SK-N-SH (cell line): ENCODE results near the gene FAM9B. TPM values are rescaled to one million over a fixed set of nuclear protein-coding genes. Genes with fewer than 3 reads are reported as not detected.

ENCODE experiments used
- CTCF ChIA-PET: fragments of 300-600, 350-600 bp; formaldehyde crosslinking; extraction: SDS; loops from one replicate; lab custom pipeline; 2021; lab: Yijun Ruan, JAX
- POLR2A ChIA-PET: fragments of 350-600 bp; sonication (Branson Sonifier 250); formaldehyde crosslinking; extraction: SDS; loops from one replicate; lab custom pipeline; 2020; ENCODE audit warnings: antibody characterized with exemption, inconsistent platforms; lab: Yijun Ruan, JAX
- DNase-seq: peaks from one replicate; pipeline ENCODE4 v3.0.0; 2012
- H2AFZ ChIP-seq: fragments of 200-600 bp; sonication (generic); 2 replicates; pipeline ENCODE4 v1.8.1; 2016; ENCODE audit warnings: antibody characterized with exemption, mild to moderate bottlenecking, low read depth
- H3F3A ChIP-seq: fragments of 200-600 bp; sonication (generic); replicated peaks from 2 replicates; pipeline ENCODE3; 2016; ENCODE audit warnings: antibody characterized with exemption, mild to moderate bottlenecking; ENCODE audit not compliant: insufficient read depth
- H3K27ac ChIP-seq, 2 experiments: fragments of 200-500 bp in 1 of 2; fragments of 200-600 bp in 1 of 2; sonication (Bioruptor generic) in 1 of 2; sonication (generic), shearing (Covaris generic) in 1 of 2; 2 replicates each; pipeline versions ENCODE4 v1.5.1 to v1.6.1; 2014 to 2016; ENCODE audit warnings: low read depth in 2 of 2, inconsistent platforms in 1 of 2, low read length in 1 of 2, mild to moderate bottlenecking in 1 of 2, mixed read lengths in 1 of 2
- H3K27me3 ChIP-seq: fragments of 200-600 bp; sonication (generic), shearing (Covaris generic); 2 replicates; pipeline ENCODE4 v1.6.1; 2016; ENCODE audit warnings: mixed run types; ENCODE audit not compliant: insufficient read depth
- H3K36me3 ChIP-seq, 2 experiments: fragments of 200-500 bp in 1 of 2; fragments of 200-600 bp in 1 of 2; sonication (Bioruptor generic) in 1 of 2; sonication (generic) in 1 of 2; replicated peaks in 1 of 2; 2 replicates each; pipeline versions ENCODE3 to v1.5.1; 2014 to 2016; ENCODE audit warnings: low read length in 1 of 2, mild to moderate bottlenecking in 1 of 2; ENCODE audit not compliant: insufficient read depth in 2 of 2, control insufficient read depth in 1 of 2
- H3K4me1 ChIP-seq, 2 experiments: fragments of 200-500 bp in 1 of 2; fragments of 200-600 bp in 1 of 2; sonication (Bioruptor generic) in 1 of 2; sonication (generic), shearing (Covaris generic) in 1 of 2; 2 replicates each; pipeline versions ENCODE4 v1.5.1 to v1.6.1; 2014 to 2016; ENCODE audit warnings: low read depth in 1 of 2, low read length in 1 of 2, mixed run types in 1 of 2; ENCODE audit not compliant: insufficient read depth in 2 of 2, control insufficient read depth in 1 of 2
- H3K4me2 ChIP-seq: fragments of 200-600 bp; sonication (generic), shearing (Covaris generic); 2 replicates; pipeline ENCODE4 v1.6.1; 2017; ENCODE audit warnings: mixed run types
- H3K4me3 ChIP-seq, 2 experiments: fragments of 200-500 bp in 1 of 2; fragments of 200-600 bp in 1 of 2; sonication (Bioruptor generic) in 1 of 2; sonication (generic), shearing (Covaris generic) in 1 of 2; 2 replicates each; pipeline versions ENCODE4 v1.5.1 to v1.8.1; 2014 to 2016; ENCODE audit warnings: low read depth in 2 of 2, inconsistent platforms in 1 of 2, low read length in 1 of 2, mild to moderate bottlenecking in 1 of 2, mixed read lengths in 1 of 2, moderate library complexity in 1 of 2
- H3K79me2 ChIP-seq: fragments of 200-600 bp; sonication (generic); 2 replicates; pipeline ENCODE4 v1.8.1; 2017; ENCODE audit warnings: mild to moderate bottlenecking; ENCODE audit not compliant: insufficient read depth
- H3K9ac ChIP-seq: fragments of 200-600 bp; sonication (generic); 2 replicates; pipeline ENCODE4 v1.6.1; 2017; ENCODE audit warnings: mixed run types
- H3K9me2 ChIP-seq: fragments of 200-600 bp; sonication (generic); 2 replicates; pipeline ENCODE4 v1.6.1; 2017; ENCODE audit warnings: mixed run types
- H3K9me3 ChIP-seq: fragments of 200-600 bp; sonication (generic); 2 replicates; pipeline ENCODE4 v1.6.1; 2017; ENCODE audit warnings: mixed run types, mild to moderate bottlenecking, moderate library complexity
- H4K20me1 ChIP-seq: fragments of 200-600 bp; sonication (generic); 2 replicates; pipeline ENCODE4 v1.6.1; 2017; ENCODE audit warnings: mild to moderate bottlenecking, mixed run types; ENCODE audit not compliant: insufficient read depth
- EZH2phosphoT487 ChIP-seq: fragments of 200-600 bp; sonication (generic); IDR thresholded peaks from 2 replicates; pipeline ENCODE4 v1.6.1; 2017; ENCODE audit warnings: low read depth, mixed run types, mild to moderate bottlenecking, antibody characterized with exemption, moderate library complexity, borderline replicate concordance
- FOXM1 ChIP-seq: IDR thresholded peaks from 2 replicates; pipeline ENCODE4 v1.4.0; 2012; ENCODE audit warnings: low read depth, mild to moderate bottlenecking
- GATA2 ChIP-seq: sonication (generic); formaldehyde crosslinking; IDR thresholded peaks from 2 replicates; pipeline ENCODE4 v1.5.0; 2020; ENCODE audit warnings: mild to moderate bottlenecking, missing genetic modification reagents
- JUND ChIP-seq: IDR thresholded peaks from 2 replicates; pipeline ENCODE4 v1.4.0; 2012
- MEF2A ChIP-seq: IDR thresholded peaks from 2 replicates; pipeline ENCODE4 v1.4.0; 2012; ENCODE audit warnings: low read depth, borderline replicate concordance
- POLR2AphosphoS5 ChIP-seq: IDR thresholded peaks from 2 replicates; pipeline ENCODE4 v1.6.1; 2012; ENCODE audit warnings: low read depth, low read length
- RFX5 ChIP-seq: IDR thresholded peaks from 2 replicates; pipeline ENCODE4 v1.6.1; 2012; ENCODE audit warnings: mild to moderate bottlenecking, improper control_type of control experiment, low read length
- TAF1 ChIP-seq: IDR thresholded peaks from 2 replicates; pipeline ENCODE4 v1.6.1; 2012; ENCODE audit warnings: low read depth, mild to moderate bottlenecking, low read length, moderate library complexity, borderline replicate concordance
- TEAD4 ChIP-seq: IDR thresholded peaks from 2 replicates; pipeline ENCODE4 v1.4.0; 2012; ENCODE audit warnings: mild to moderate bottlenecking, borderline replicate concordance; ENCODE audit not compliant: insufficient read depth
- WGBS: methylation state at CpG from one replicate; pipeline ENCODE4 v1.1.6; 2017; ENCODE audit warnings: low lambda C conversion rate; 5-methylcytosine and 5-hydroxymethylcytosine counted together
- polyA plus RNA-seq, 3 experiments: library from polyadenylated mRNA; depleted of rRNA; stranded (reverse); fragments of >200 nt; gene quantifications; 2 replicates each; pipeline ENCODE4 v1.2.3, GENCODE V29; 2012
- TF ChIP-seq, protein P1 (sequence below): IDR thresholded peaks from 2 replicates; pipeline ENCODE4 v1.4.0; 2012; ENCODE audit warnings: low read depth, borderline replicate concordance
- TF ChIP-seq, protein P2 (sequence below): IDR thresholded peaks from 2 replicates; pipeline ENCODE4 v1.4.0; 2012; ENCODE audit warnings: low read depth, borderline replicate concordance
- TF ChIP-seq, protein P3 (sequence below): IDR thresholded peaks from 2 replicates; pipeline ENCODE4 v1.6.1; 2012; ENCODE audit warnings: mild to moderate bottlenecking, low read depth, low read length, moderate library complexity
- TF ChIP-seq, protein P4 (sequence below): fragments of 200-600 bp; sonication (generic); IDR thresholded peaks from 2 replicates; pipeline ENCODE4 v1.6.1; 2017; ENCODE audit warnings: antibody characterized with exemption, mild to moderate bottlenecking, moderate library complexity
- TF ChIP-seq, protein P5 (sequence below): IDR thresholded peaks from 2 replicates; pipeline ENCODE4; 2012
- TF ChIP-seq, protein P6 (sequence below): fragments of 150-350 bp; IDR thresholded peaks from 2 replicates; pipeline ENCODE4 v1.6.1; 2017; ENCODE audit warnings: antibody characterized with exemption, low read length, low read depth, borderline replicate concordance

The FAM9B gene
- polyA plus RNA-seq, 1 of the 3 experiments (the other 2 are of a cell fraction) = 0.03 TPM

DNA sequence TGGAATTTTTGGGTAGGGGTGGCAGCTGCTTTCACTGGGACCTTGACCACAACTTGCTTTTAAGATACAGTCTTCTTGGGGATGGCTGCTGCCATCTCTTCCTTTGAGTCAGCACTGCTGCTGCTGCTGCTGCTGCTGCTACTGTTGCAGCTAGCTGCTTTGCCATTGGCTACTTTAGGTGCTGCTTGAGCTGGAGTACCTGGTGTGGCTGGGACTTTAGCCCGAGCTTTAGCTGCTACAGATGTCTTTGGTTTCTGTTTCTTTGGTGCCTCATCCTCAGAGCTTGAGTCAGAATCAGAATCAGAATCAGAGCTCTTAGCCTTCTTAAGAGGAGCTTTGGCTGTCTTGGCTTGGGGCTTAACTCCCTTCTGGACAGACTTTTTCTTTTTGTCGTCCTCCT lies 52.2 kb downstream of the FAM9B start:
- TF ChIP-seq, protein P1, sequence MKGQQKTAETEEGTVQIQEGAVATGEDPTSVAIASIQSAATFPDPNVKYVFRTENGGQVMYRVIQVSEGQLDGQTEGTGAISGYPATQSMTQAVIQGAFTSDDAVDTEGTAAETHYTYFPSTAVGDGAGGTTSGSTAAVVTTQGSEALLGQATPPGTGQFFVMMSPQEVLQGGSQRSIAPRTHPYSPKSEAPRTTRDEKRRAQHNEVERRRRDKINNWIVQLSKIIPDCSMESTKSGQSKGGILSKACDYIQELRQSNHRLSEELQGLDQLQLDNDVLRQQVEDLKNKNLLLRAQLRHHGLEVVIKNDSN = no peak
- no peak for TF ChIP-seq FOXM1
- TF ChIP-seq, protein P2, sequence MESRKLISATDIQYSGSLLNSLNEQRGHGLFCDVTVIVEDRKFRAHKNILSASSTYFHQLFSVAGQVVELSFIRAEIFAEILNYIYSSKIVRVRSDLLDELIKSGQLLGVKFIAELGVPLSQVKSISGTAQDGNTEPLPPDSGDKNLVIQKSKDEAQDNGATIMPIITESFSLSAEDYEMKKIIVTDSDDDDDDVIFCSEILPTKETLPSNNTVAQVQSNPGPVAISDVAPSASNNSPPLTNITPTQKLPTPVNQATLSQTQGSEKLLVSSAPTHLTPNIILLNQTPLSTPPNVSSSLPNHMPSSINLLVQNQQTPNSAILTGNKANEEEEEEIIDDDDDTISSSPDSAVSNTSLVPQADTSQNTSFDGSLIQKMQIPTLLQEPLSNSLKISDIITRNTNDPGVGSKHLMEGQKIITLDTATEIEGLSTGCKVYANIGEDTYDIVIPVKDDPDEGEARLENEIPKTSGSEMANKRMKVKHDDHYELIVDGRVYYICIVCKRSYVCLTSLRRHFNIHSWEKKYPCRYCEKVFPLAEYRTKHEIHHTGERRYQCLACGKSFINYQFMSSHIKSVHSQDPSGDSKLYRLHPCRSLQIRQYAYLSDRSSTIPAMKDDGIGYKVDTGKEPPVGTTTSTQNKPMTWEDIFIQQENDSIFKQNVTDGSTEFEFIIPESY = no peak
- TF ChIP-seq, protein P3, sequence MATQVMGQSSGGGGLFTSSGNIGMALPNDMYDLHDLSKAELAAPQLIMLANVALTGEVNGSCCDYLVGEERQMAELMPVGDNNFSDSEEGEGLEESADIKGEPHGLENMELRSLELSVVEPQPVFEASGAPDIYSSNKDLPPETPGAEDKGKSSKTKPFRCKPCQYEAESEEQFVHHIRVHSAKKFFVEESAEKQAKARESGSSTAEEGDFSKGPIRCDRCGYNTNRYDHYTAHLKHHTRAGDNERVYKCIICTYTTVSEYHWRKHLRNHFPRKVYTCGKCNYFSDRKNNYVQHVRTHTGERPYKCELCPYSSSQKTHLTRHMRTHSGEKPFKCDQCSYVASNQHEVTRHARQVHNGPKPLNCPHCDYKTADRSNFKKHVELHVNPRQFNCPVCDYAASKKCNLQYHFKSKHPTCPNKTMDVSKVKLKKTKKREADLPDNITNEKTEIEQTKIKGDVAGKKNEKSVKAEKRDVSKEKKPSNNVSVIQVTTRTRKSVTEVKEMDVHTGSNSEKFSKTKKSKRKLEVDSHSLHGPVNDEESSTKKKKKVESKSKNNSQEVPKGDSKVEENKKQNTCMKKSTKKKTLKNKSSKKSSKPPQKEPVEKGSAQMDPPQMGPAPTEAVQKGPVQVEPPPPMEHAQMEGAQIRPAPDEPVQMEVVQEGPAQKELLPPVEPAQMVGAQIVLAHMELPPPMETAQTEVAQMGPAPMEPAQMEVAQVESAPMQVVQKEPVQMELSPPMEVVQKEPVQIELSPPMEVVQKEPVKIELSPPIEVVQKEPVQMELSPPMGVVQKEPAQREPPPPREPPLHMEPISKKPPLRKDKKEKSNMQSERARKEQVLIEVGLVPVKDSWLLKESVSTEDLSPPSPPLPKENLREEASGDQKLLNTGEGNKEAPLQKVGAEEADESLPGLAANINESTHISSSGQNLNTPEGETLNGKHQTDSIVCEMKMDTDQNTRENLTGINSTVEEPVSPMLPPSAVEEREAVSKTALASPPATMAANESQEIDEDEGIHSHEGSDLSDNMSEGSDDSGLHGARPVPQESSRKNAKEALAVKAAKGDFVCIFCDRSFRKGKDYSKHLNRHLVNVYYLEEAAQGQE = no peak
- no peak for TF ChIP-seq TAF1
- TF ChIP-seq, protein P4, sequence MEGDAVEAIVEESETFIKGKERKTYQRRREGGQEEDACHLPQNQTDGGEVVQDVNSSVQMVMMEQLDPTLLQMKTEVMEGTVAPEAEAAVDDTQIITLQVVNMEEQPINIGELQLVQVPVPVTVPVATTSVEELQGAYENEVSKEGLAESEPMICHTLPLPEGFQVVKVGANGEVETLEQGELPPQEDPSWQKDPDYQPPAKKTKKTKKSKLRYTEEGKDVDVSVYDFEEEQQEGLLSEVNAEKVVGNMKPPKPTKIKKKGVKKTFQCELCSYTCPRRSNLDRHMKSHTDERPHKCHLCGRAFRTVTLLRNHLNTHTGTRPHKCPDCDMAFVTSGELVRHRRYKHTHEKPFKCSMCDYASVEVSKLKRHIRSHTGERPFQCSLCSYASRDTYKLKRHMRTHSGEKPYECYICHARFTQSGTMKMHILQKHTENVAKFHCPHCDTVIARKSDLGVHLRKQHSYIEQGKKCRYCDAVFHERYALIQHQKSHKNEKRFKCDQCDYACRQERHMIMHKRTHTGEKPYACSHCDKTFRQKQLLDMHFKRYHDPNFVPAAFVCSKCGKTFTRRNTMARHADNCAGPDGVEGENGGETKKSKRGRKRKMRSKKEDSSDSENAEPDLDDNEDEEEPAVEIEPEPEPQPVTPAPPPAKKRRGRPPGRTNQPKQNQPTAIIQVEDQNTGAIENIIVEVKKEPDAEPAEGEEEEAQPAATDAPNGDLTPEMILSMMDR = no peak
- TF ChIP-seq, protein P5, sequence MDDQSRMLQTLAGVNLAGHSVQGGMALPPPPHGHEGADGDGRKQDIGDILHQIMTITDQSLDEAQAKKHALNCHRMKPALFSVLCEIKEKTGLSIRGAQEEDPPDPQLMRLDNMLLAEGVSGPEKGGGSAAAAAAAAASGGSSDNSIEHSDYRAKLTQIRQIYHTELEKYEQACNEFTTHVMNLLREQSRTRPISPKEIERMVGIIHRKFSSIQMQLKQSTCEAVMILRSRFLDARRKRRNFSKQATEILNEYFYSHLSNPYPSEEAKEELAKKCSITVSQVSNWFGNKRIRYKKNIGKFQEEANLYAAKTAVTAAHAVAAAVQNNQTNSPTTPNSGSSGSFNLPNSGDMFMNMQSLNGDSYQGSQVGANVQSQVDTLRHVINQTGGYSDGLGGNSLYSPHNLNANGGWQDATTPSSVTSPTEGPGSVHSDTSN = no peak
- no peak for TF ChIP-seq JUND
- no peak for TF ChIP-seq POLR2AphosphoS5
- TF ChIP-seq, protein P6, sequence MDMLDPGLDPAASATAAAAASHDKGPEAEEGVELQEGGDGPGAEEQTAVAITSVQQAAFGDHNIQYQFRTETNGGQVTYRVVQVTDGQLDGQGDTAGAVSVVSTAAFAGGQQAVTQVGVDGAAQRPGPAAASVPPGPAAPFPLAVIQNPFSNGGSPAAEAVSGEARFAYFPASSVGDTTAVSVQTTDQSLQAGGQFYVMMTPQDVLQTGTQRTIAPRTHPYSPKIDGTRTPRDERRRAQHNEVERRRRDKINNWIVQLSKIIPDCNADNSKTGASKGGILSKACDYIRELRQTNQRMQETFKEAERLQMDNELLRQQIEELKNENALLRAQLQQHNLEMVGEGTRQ = no peak
- TF ChIP-seq GATA2 (CRISPR knock-in tag) = no peak
- TF ChIP-seq MEF2A = no peak
- TF ChIP-seq EZH2phosphoT487 = no peak
- TF ChIP-seq TEAD4 = no peak
- TF ChIP-seq RFX5 = no peak
- no peaks in the 10 kb centered on the region for H3K9me2 ChIP-seq
- ChIA-PET POLR2A (no interaction called here), CTCF (interaction anchor here (1.2 kb wide), 1 partner anchor 17 kb away, joined by 3 read pairs; no protein-coding TSS in a partner anchor)
- H4K20me1 ChIP-seq = no peaks in the 10 kb centered on the region
- H3K4me1 ChIP-seq = no peaks in the 10 kb centered on the region
- DNase-seq = no peak
- no peak overlapping the region for H2AFZ ChIP-seq
- H3K79me2 ChIP-seq = no peaks in the 10 kb centered on the region
- 0% methylated on average over 2 of the region's 2 CpGs for WGBS
- H3K4me2 ChIP-seq = no peak overlapping the region
- no peaks in the 10 kb centered on the region for H3K27me3 ChIP-seq
- no peak overlapping the region for H3K4me3 ChIP-seq
- no peak overlapping the region for H3K9ac ChIP-seq
- H3K36me3 ChIP-seq = no peaks in the 10 kb centered on the region
- H3K27ac ChIP-seq = no peak overlapping the region
- H3F3A ChIP-seq = no peaks in the 10 kb centered on the region
- no peaks in the 10 kb centered on the region for H3K9me3 ChIP-seq
